Right lobe of liver (tissue), 4 donors: ENCODE data around the gene DDX49.

Source experiments
- POLR2A ChIP-seq: fragments of 450-650 bp; IDR thresholded peaks from one replicate; pipeline ENCODE4 v1.6.1; 2017; ENCODE audit warnings: antibody characterized with exemption, mild to moderate bottlenecking
- TF ChIP-seq, protein P1 (sequence below), 4 donors: fragments of 200-600 bp in 3 of 4; fragments of 450-650 bp in 1 of 4; IDR thresholded peaks; one replicate each; pipeline versions ENCODE4 v1.5.1 to v1.8.0; 2016 to 2022; ENCODE audit warnings: antibody characterized with exemption in 4 of 4, mild to moderate bottlenecking in 2 of 4
- donor health status: DM: no; HTN: no; CAD: no.
- donor health status: DM: no; HTN: no; CAD: no.
- donor health status: DM: no; HTN: yes; CAD: no.

DNA sequence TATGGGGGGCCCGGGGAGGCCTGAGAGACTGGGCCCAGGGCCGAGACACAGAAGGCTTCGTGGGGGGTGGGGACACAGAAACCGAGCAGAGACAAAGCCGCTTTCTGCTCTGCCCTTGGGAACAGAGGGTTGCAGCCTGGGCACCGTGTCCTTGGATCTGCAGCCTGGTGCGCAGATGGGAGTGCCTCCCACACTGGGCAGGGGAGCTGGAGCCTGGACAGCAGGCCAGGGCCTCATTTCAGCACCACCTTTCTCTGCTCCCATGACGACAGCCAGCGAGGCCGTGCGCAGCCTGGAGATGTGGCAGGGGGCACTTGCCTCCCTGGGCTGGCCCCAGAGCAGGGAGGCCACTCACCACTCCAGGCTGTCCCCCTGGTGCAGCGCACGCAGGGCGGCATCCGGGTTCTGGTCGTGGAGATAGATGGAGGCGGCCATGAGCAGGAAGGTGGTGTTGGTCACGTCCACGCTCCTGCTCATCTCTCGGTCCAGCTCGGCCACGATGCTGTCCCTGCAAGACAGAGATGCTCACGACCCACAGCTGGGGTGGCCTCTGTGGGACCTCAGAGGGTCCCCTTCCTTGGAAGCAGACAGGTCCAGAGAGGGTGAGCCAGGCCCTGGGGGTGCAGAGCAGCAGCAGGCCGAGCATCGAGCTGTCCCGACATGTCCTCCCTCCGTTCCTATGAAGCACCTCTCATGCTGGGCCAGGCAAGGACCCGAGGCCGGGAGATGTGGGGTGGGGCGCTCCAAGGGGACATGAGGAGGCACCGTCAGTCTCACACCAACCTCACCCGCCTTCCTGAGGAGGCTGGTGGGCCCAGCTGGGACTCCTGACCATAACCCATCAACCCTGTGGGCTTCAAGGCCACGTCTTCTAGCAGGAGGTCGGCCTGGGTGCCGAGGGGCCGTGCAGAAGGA lies 12.7 kb upstream of the DDX49 start:
- TF ChIP-seq POLR2A: no peak
- TF ChIP-seq, protein P1, sequence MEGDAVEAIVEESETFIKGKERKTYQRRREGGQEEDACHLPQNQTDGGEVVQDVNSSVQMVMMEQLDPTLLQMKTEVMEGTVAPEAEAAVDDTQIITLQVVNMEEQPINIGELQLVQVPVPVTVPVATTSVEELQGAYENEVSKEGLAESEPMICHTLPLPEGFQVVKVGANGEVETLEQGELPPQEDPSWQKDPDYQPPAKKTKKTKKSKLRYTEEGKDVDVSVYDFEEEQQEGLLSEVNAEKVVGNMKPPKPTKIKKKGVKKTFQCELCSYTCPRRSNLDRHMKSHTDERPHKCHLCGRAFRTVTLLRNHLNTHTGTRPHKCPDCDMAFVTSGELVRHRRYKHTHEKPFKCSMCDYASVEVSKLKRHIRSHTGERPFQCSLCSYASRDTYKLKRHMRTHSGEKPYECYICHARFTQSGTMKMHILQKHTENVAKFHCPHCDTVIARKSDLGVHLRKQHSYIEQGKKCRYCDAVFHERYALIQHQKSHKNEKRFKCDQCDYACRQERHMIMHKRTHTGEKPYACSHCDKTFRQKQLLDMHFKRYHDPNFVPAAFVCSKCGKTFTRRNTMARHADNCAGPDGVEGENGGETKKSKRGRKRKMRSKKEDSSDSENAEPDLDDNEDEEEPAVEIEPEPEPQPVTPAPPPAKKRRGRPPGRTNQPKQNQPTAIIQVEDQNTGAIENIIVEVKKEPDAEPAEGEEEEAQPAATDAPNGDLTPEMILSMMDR (IDR thresholded peaks at IDR 0.05): no peak
